Measurements from ENCODE around the gene ZNF44. TPM values are rescaled to one million over a fixed set of nuclear protein-coding genes. Genes with fewer than 3 reads are reported as not detected.
A peak's percentile ranks its signal among the peaks of the same experiment; 100 is the strongest.
"Not testable (repeated sequence)": the region's sequence is repeated elsewhere in the genome, so short reads cannot be mapped to it uniquely, and the experiment has no call there.

ZNF44 gene
- total and polyA plus RNA-seq, 7 donors, result 2.6 to 8.5 (median 5.8) TPM

GRCh38 chr19:12330340-12330739 is 35.7 kb upstream of the ZNF44 start:
- H3K27me3 ChIP-seq (ENCODE audit: insufficient read depth in 3 of 3, low read length in 2 of 3), result no peaks in the 10 kb centered on the region
- 60 to 73% (median 69%) methylated on average over 4 of the region's 4 CpGs for WGBS, 3 donors
- TF ChIP-seq CTCF (IDR thresholded peaks at IDR 0.05), result no peak
- DNase-seq, result no peak
- intact Hi-C loops (cut with DNase I), result loop anchor here (2.0 to 5.0 kb wide), 2 partner anchors 36 to 37 kb away; partner anchors contain the start of genes ZNF44 (in 1 of the 2) and ZNF442 (in 1 of the 2)
- H3K9me3 ChIP-seq, result no peaks in the 10 kb centered on the region
- no peak overlapping the region for H3K4me3 ChIP-seq
- H3K27ac ChIP-seq, result peak overlapping the region; percentile 18
- ATAC-seq, result no peak
- no peaks in the 10 kb centered on the region for H3K36me3 ChIP-seq (ENCODE audit: insufficient read depth in 1 of 2, low read depth in 1 of 2)
- H3K4me1 ChIP-seq, result peaks cover 19% of the 10 kb centered on the region

GRCh38 chr19:12325690-12326089 is 31.0 kb upstream of the ZNF44 start:
- H3K27ac ChIP-seq, result no peak overlapping the region
- DNase-seq (no peak), ATAC-seq (no peak)
- H3K4me3 ChIP-seq, result no peak overlapping the region
- H3K9me3 ChIP-seq, result no peaks in the 10 kb centered on the region
- no peaks in the 10 kb centered on the region for H3K27me3 ChIP-seq (ENCODE audit: insufficient read depth in 3 of 3, low read length in 2 of 3)
- no peak for TF ChIP-seq CTCF (IDR thresholded peaks at IDR 0.05)
- H3K4me1 ChIP-seq, result peaks cover 5% of the 10 kb centered on the region
- intact Hi-C loops (cut with DNase I), result no loop called here
- H3K36me3 ChIP-seq (ENCODE audit: insufficient read depth in 1 of 2, low read depth in 1 of 2), result peaks cover 0 to 21% of the 10 kb centered on the region in 2 donors

GRCh38 chr19:12318782-12319413 is 24.2 kb upstream of the ZNF44 start:
- no peak for TF ChIP-seq CTCF (IDR thresholded peaks at IDR 0.05)
- Histone ChIP-seq H3K4me3 (no peak overlapping the region), H3K27me3 (ENCODE audit: insufficient read depth in 3 of 3, low read length in 2 of 3) (no peaks in the 10 kb centered on the region), H3K27ac (no peak overlapping the region), H3K36me3 (ENCODE audit: insufficient read depth in 1 of 2, low read depth in 1 of 2) (peaks cover 9 to 59% of the 10 kb centered on the region in 2 donors), H3K4me1 (no peaks in the 10 kb centered on the region), H3K9me3 (peaks cover 8% of the 10 kb centered on the region)
- intact Hi-C loops (cut with DNase I), result no loop called here
- DNase-seq (no peak), ATAC-seq (no peak)
- WGBS, 3 donors, result 94 to 95% (median 95%) methylated on average over 13 of the region's 13 CpGs

- H3K27me3 ChIP-seq (ENCODE audit: insufficient read depth in 3 of 3, low read length in 2 of 3), result no peaks in the 10 kb centered on the region
- TF ChIP-seq CTCF (IDR thresholded peaks at IDR 0.05), result no peak
- ATAC-seq, result no peak
- H3K9me3 ChIP-seq, result peaks cover 8% of the 10 kb centered on the region
- no peaks in the 10 kb centered on the region for H3K4me1 ChIP-seq
- 81 to 83% (median 81%) methylated on average over 7 of the region's 7 CpGs for WGBS, 3 donors
- intact Hi-C loops (cut with DNase I), result no loop called here
- DNase-seq, result no peak
- H3K36me3 ChIP-seq (ENCODE audit: insufficient read depth in 1 of 2, low read depth in 1 of 2), result peaks cover 9 to 26% of the 10 kb centered on the region in 2 donors
- no peak overlapping the region for H3K27ac ChIP-seq
- H3K4me3 ChIP-seq, result no peak overlapping the region
Measured at GRCh38 chr19:12314553-12314952, 19.9 kb upstream of the ZNF44 start.

- intact Hi-C loops (cut with DNase I), result not testable (repeated sequence)
- WGBS, 3 donors, result 92 to 96% (median 95%) methylated on average over 12 of the region's 12 CpGs
Measured at GRCh38 chr19:12308891-12309290, 14.2 kb upstream of the ZNF44 start.

More at GRCh38 chr19:12308891-12309290, 14.2 kb upstream of the ZNF44 start:
- H3K4me3 ChIP-seq; ATAC-seq; H3K9me3 ChIP-seq; DNase-seq; H3K36me3 ChIP-seq (ENCODE audit: insufficient read depth in 1 of 2, low read depth in 1 of 2); H3K27me3 ChIP-seq (ENCODE audit: insufficient read depth in 3 of 3, low read length in 2 of 3); H3K27ac ChIP-seq; H3K4me1 ChIP-seq: not testable (repeated sequence)
